ENCODE measurements around the gene CORIN.

The CORIN gene

GRCh38 chr4:47837908-47838294 lies at the start of gene CORIN:
Gene CORIN (minus strand): TSS chr4:47838067. CDS start chr4:47837949, 118 bp downstream.
- no peak for DNase-seq

- no peak for DNase-seq
These were observed 44.4 kb upstream of the CORIN start for GRCh38 chr4:47882228-47882627.

DNA sequence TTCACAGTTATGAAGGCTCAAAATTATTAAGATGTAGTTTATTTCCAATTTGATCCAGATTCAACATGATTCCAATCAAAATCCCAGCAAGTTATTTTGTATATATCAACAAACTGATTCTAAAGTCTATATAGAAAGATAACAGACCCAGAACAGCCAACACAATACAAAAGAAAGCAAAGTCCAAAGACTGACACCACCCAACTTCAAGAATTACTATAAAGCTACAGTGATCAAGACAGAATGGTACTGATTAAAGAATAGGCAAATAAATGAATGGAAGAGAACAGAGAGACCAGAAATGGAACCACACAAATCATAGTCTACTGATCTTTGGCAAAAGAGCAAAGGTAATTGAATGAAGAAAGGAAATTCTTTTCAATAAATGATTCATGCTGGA lies 41.6 kb upstream of the CORIN start:
- DNase-seq, result no peak

DNA sequence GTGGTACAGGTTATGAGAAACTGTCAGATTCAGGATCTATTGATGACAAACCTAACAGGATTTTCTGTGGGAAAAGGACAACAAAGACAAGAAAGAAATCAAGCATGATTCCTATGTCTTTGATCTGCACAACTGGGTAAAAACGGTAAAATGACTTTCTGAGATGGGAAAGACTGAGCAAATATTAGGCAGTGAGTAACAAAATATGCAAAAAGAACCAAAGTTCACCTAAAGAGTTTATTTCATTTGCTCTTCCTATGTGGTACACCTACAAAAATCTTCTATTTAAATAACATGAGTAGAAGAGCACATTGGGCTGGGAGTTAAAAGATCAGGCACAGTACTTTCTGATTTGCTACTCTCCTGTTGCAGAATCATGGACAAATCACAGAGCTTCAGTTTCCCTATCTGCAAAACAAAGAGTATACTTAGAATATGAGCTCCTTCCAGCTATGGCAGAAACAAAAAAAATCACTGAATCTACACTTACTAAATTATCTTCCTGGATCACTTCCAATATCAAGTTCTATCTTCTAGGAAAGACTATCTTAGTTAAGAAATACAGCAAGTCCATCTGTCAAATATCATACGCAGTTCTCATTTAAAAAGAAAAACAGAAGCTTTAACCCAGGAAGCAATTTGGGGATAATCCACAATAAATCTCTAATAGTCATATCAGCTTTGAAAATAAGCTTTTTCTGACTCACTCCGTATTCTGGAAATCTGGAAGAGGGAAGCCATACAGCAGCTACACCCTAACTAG lies 39.1 kb upstream of the CORIN start:
- no peak for DNase-seq

- DNase-seq, result no peak
These were observed 38.4 kb upstream of the CORIN start for GRCh38 chr4:47876310-47876709.

DNA sequence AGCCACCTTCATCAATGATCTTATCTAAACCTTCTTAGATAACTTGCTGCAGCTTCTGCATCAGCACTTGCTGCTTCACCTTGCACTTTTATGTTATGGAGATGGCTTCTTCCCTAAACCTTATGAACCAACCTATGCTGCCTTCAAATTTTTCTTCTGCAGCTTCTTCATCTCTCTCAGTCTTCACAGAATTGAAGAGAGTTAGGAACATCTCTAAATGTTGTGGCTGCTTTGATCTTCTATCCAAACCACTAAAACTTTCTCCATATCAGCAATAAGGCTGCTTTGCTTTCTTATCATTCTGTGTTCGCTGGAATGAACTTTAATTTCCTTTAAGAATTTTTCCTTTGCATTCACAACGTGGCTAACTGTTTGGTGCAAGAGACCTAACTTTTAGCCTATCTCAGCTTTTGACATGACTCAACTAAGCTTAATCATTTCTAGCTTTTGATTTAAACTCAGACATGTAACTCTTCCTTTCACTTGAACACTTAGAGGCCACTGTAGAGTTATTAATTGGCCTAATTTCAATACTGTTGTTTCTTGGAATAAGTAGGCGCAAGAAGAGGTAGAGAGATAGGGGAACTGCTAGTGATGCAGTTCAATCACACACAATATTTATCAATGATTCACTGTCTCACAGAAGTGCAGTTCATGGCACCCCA lies 36.1 kb upstream of the CORIN start:
- DNase-seq, result no peak

- no peak for DNase-seq
These were observed 25.6 kb upstream of the CORIN start for GRCh38 chr4:47863486-47863885.

DNA sequence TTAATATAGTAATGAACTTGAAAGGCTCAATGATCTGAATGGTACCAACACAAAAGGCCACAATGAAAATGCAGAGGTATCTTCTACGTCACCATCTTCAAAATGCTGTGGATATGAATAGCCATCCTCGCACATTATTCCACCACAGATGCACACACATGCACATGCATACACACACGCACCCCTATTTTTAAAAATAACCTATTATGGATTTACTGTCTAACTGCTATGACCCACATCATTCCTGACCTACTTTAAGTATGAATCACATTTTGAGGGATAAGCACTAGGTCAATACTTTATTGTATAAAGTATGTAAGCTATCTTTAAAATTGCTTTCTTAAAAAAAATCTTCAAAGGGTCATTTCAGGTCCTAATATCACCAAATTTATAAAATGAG lies 24.4 kb upstream of the CORIN start:
- DNase-seq, result no peak

DNA sequence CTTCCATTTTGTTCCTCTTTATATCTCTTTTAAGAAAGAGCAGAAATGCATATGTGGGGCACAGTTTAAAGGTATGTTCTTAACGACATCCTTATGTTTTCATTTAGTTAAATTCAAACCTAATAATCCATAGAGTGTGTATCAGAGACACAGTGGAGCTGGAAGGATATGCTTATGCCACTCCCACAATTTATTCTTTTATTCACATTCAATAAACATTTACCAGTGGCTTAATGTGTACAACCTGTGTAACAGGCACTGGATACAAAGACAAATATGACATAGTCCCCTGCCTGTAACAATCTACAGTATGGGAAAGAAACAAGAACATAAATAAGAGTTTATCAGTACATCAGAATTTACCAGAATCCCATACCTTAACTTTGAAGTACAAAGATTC lies 22.4 kb upstream of the CORIN start:
- DNase-seq, result no peak

DNA sequence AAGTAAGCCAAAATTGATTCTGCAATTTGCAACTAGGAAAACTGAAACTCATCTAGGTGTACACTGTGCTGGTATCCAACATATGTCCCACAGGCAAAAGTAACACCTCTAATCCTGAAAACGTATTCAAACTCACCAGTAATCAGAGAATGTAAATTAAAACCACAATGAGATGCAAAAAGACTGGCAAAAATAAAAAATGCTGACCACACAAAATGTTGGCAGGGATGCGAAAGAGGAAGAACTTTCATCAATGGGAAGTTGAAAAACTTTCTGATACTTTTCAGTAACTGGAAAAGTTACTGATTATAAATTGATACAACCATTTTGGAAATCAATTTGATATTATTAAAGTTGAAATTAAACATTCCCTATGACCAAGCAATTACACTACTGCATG lies 20.1 kb upstream of the CORIN start:
- no peak for DNase-seq

- DNase-seq, result no peak
These were observed 18.8 kb upstream of the CORIN start for GRCh38 chr4:47856713-47857112.

DNA sequence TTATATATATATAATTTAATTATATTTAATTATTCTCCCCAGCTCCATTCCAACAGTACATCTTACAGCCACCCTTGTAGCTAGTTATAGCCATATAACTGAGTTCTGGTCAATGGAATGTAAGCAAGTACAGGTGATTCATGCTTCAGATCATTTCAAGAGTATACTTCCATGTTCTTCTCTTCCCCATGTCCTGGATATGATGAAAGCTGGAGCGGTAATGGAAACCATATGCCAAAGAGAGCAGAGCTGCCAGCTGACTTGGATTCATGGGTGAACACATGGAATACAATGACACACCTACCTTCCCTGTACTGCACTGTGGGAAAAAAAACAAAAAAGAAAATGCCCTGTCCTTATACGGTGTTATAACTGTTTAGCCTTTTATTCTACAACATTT lies 17.5 kb upstream of the CORIN start:
- DNase-seq, result no peak

GRCh38 chr4:47852136-47852535 lies 14.3 kb upstream of the CORIN start:
- DNase-seq, result no peak

DNA sequence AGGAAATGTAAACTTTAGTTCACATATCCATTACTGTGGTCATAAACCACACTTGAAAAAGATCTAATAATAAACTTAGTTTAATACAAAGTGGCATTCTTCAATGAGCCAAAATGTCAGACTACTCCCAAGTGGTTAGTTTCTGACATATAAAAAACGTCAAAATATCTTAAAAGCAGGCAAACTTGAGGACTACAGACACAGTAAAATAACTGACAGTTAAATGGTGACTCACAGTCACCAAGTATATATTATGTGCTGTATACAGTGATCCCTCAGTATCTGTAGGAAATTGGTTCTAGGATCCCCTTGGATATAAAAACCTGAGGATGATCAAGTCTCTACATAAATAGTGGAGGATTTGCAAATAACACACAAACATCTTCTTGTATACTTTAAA lies 11.6 kb upstream of the CORIN start:
- no peak for DNase-seq

DNA sequence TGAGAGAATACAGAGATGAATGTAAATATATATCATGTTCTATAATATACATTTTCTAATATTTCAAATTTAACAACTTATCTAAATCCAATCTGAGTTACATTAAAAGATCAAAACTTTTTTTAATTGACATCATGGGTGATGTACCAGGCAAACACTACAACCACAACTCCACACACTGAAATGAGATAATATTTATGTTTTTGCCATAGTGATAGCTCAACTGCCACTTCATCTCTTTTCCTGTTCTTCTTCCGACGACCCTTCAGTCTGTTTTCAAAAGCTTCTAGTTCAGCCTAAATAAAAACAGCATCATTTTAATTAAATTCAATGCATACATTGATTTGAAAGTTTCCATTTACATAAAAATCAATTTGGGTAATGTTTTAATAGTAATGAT lies 10.2 kb upstream of the CORIN start:
- DNase-seq, result no peak

- DNase-seq, result no peak
These were observed 5.1 kb upstream of the CORIN start for GRCh38 chr4:47842985-47843384.

DNA sequence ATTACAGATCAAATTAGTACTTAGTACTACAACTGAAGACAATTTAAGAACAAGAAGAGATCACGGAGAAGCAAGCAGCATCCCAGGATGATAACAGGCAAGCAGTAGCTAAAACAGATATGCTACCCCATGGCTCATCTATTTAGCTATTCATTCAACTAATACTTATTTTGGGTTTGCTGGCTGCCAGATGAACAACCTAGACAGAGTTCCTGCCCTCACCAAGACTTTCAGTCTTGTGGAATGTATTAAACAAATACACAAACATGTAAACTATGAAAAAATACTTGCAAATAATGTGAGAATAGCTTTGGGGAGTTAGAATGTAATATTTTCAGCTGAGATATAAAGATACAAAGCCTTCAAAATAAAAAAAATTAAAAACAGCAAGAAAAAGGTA lies 2.4 kb upstream of the CORIN start:
- no peak for DNase-seq

DNA sequence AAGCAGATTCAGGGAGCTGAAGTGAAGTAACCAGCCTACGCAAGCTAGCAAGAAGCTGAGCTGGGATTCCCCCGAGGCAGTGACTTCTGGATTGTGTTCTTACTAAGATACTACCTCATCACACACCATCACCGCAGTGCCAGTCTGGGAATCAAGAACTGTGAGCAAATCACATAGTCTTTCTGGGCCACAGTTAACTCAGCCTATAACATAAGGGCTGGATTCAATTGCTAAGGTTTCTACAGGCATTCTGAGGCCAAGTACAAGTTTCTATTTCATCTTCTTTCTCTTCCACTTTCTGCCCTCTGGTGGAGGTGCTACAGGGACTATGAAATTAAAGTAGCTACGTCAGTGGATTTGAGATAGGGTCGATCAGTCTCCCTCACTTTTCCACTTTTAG lies 1.4 kb upstream of the CORIN start:
- no peak for DNase-seq

DNA sequence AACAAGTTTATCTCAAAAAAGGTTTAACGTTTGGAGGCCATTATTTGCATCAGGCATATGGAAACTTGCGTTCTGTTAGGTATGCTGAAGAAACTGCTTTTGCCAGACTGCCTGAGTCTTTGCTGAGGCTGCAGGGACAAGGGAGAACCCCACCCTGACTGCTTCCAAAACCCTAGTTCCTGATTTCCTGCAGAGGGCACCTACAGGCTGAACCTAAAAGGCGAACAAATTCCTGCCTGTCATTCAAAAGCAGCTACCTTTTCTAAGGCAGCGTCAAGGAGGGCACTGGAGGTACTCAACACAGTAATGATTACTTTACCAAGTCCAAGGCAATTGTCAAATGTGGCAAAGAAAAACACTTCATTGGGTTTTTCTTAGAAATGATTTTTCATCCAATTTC lies 578 bp upstream of the CORIN start:
- DNase-seq, result no peak

GRCh38 chr4:47837094-47837907 lies 566 bp downstream of the CORIN start:
- DNase-seq, result peak; percentile 12

GRCh38 chr4:47836641-47837093 lies 1.2 kb downstream of the CORIN start:
- peak; percentile 42 for DNase-seq

- no peak for DNase-seq
These were observed 2.4 kb downstream of the CORIN start for GRCh38 chr4:47835494-47835893.

DNA sequence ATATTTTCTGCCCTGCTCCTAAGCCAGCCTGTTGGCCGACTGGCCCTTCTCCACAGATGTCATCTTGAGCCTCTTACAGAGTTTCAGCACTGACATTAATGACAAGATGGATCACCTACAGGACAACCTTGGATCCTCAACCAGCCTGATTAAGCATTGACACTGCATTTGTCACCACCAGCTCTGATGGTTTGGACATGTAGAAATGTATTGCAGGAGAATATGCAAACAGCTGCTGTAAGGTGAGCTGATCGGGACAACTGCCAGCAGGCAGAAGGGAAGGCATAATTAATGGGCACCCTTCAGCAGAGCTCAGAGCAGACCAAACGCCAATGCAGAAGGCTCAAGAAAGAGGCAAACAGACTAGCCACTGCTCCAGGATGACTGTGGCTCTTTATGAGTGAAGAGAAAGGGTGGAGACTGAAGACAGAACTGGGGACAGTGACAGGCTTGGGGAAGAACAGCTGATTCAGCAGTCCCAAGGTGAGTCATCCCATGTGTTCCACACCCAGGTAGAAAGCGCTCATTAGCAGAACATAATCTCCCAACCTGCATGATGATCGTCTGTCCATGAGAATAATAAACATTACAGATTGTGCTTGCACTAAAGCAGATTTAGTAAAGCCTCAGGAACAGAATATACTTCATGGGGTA lies 6.7 kb downstream of the CORIN start:
- DNase-seq, result peak; percentile 52
